GM19467 (cell line): Measurements from ENCODE around the gene FAM20A.
"Not testable (repeated sequence)": the region's sequence is repeated elsewhere in the genome, so short reads cannot be mapped to it uniquely, and the experiment has no call there.

Source experiments
- ATAC-seq: cut with Tn5 transposase; IDR thresholded peaks from one replicate; pipeline ENCODE4 v1.9.1; 2021; ENCODE audit warnings: mild to moderate bottlenecking, moderate library complexity; ENCODE audit not compliant: unreplicated experiment

Gene FAM20A

DNA sequence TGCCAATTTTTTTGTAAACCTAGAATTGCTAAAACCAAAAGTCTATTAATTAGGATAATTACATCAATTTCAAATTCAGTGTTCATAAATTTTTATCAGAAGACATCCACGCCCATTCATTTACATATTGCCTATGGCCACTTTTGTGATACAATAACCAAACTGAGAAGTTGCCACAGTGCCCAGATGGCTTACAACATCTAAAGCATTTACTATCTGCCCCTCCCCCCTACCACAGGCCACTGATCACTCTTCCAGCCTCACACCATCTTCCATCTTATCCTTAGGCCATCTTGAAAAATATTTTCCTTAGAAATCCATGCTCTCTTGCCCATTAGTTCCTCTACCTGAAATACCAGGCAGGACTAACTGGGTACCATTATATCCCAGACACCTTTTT is 95.2 kb downstream of the FAM20A start:
- ATAC-seq, result no peak

DNA sequence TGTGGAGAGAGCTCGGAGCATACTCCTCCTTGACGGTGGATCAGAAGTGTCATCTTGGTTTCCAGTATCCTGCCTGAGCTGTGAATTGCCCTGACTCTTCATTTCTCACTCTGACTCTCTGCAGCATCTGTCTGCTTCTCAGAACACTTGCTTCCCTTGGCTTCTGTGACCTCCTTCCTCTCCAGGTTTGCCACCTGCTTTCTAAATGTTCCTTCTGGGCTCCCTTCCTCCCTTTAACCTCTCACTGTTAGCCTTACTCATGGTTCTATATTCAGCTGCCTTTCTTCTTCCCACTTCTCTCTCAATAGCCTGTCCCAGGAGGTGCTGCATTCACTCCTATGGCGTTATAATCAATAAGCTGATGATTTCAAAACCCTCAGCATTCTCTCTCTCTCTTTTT is 100.1 kb downstream of the FAM20A start:
- ATAC-seq, result no peak

DNA sequence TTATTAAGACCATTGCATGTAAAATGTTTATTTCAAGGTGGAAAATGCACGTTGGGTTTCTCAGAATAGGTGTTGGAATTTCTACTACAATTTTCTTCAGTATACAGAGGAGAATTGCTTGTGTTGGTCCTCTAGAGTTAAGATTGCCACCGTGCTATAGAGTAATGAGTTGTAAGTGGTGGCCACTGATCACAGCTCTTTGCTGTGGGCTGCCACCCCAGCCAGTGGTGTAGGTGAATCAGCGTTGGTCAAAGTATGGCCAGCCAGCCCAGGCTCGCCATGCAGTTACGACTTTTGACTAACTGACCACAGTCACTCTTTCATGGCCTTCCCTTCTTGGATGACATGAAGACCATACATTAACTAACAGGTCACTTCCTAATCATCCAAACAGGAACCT is 101.6 kb downstream of the FAM20A start:
- no peak for ATAC-seq

DNA sequence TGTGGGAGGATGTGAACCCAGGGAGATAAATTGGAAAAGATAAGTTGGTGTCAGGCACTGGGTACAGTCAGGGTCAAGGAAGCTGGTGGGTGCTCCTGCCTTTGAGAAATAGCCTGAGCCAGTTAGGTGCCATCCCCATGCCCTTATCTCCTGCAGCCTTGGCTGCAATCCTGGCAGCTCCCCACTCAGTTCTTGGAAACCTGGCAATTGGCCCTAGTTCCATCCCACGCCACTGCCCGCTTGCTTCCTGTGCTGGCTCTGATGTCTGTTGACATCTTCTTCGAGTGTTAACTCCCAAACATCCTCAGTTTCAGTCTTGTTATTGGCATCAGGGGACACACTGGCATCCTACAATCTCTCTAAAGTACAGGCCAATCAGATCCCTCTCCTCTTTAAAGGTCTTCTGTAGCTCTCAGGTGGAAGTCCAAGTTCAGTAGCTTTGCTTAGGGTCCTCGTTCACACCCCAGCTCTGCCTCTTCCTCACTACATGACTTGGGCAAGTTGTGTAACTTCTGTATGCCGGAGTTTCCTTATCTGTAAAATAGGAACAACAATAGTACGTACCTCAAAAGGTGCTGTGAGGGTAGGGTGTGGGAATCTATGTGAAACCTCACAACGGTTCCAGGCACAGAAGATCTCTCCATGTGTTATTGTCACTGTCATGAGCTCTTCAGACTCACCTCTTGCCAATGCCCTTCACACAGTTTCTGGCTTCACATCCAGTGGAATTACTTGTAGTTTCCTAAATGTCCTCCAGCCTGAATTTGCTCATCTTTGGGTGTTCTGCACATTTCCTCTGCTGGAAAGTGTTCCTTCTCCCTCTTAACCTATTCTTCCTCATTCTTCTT is 102.5 kb downstream of the FAM20A start:
- peak; percentile 4 for ATAC-seq

DNA sequence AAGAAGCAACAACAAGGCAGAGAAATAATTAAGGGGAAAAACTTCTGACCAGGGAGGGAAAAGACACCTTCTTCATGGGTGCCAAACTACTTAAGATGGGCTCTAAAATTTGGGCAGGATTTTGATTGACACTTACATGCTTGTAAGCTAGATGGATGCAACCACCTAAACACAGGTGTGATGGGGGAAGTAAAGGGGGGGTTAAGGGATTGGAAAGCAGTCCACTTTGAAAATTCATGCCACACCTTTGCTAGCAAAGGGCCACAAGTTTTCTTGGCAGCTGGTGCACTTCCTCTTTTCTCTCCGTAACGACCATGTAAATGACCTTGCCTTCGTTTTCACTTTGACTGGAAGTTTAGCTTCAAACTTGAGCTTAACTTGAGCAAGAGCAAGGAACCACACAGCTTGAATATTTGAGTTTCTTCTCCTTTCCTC is 103.3 kb downstream of the FAM20A start:
- peak; percentile 87 for ATAC-seq

DNA sequence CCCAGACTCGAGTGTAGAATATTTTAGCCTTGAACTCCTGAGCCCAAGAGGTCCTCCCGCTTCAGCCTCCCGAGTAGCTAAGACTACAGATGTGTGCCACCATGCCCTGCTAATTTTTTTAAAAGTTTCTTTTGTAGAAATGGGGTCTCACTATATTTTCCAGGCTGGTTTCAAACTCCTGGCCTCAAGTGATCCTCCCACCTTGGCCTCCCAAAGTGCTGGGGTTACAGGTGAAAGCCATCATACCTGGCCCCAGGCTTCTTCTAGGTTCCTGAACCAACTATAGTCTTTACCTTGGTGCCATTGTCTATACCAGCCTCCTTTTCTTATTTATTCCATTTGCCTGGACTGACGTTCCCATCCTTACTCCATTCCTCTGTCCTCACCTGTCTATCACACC is 106.1 kb downstream of the FAM20A start:
- ATAC-seq, result no peak

DNA sequence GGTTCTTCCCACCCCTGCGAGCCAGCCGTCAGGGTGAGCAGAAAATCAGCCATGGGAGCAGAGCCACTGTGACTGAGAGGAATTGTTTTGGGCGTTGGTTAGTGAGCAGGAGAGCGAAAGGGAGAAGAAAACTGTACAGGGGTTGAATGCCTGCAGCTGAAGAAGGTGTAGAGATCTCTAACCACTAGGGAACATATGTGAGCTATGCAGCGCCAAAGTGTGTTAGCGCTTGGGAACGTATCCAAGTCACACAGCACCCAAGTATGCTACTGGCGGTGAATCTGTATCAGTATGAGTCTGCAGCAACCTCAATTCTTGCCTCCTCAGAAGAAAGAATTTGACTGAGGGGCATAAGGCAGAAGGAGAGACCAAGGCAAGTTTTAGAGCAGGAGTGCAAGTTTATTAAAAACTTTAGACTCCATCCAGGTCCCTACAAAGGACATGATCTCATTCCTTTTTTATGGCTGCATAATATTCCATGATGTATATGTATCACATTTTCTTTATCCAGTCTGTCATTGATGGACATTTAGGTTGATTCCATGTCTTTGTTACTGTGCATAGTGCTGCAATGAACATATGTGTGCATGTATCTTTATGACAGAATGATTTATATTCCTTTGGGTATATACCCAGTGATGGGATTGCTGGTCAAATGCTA is 108.6 kb downstream of the FAM20A start:
- ATAC-seq, result not testable (repeated sequence)

DNA sequence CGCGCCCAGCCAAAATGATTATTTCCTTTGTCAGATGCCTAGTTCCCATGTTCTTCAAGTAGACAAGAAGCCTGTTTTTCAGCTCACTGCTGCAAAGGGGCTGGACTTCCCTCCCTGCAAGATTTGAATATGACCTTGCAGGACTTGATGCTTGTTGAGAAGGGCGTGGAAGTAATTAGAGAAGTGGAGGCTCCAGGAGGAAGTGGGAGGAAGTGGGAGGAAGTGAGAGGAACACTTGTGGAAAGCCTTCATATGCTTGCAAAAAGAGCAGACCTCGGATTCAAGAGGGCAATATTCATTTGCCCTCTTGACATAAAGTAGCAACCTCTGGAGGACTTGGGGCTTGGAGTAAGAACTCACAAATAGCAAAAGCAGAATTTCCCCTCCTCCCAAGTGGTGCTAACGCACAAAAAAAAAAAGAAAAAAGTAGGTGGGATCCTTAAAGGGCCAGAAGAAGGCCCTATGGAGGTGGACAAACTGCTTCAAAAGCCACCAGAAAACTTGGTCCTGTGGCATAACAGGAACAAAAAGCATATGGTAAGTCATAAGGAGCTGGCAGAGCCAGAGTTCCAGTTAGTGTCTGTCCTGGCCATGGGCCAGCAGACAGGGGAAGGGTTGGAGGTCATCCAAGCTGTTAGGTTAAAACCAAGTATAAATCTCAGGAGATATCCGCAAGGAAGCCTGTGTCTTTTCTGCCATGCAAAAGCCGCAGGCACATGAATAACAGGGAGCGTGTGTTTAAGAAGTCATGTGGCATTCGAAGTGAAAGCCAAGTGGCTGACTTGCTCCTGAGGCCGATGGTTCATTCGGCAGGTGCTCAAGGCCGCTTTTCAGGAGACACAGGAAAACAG is 109.6 kb downstream of the FAM20A start:
- no peak for ATAC-seq

DNA sequence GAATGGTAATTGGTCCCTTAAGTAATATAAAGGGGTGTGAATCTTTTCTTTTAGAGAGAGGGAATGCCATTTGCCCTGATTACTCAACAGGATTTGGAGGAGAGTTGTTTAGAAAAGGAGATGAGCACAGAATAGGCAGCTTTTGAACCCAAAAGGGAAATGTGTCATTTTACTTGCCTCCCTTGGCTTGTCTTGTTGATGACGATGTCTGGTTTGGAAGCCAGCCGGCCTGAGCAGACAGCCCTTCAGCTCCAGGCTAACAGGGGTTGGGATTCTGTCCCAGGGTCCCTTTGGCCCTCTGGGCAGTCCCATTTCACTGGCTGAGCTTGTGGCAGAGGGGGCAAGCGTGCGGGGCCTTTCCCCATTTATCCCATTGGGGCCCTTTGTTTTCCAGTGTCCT is 111.2 kb downstream of the FAM20A start:
- ATAC-seq, result no peak
